GM03348 (cell line): ENCODE results near the gene CLK4.

Experiments used
- DNase-seq: peaks from one replicate; pipeline ENCODE4 v3.0.0; 2012; ENCODE audit warnings: low spot score

The CLK4 gene

DNA sequence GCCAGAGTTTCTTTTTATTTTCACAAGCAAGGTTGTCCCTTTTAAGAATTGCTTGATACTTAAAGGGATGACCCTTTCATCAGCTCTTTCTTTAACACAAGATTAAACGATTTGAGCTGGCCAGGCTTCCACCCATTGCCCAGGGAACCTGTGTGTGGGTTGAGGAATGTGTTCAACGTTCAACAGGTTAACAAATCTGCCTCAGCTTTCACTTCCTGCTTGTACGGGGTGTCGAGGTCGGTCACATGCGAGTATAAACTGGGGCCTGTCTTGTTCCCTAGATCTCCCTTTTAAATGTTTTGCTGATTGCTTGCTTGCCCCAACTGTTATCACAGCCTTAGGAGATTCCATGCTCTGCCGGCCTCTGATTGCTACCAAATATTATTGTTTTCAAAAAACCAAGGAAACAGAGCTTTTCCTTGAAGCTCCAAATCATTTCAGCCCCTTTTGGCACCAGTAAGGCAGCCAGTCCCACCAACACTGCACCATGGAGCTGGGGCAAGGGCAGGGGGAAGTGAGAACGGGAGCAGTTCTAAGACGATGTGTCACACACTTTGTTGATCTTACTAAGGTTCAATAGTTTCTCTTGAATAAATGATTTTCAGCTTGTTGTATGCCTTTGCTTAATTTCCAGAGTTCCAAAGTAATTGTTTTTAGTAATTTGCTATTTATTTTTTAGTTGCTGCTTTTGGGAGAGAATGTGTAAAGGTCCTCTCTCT is 10.7 kb upstream of the CLK4 start:
- no peak for DNase-seq

DNA sequence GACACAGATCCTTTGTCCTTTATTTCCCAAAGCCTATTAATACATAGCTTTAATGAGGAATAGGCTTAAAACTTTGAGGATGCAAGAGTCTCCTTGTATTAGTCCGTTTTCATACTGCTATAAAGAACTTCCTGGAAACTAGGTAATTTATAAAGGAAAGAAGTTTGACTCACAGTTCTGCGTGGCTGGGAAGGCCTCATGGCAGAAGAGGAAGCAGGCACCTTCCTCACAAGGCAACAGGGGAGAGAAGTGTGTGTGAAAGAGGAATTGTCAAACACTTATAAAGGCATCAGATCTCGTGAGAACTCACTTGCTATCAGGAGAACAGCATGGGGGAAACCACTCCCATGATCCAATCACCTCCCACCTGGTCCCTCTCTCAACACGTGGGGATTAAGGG is 5.4 kb upstream of the CLK4 start:
- no peak for DNase-seq

DNA sequence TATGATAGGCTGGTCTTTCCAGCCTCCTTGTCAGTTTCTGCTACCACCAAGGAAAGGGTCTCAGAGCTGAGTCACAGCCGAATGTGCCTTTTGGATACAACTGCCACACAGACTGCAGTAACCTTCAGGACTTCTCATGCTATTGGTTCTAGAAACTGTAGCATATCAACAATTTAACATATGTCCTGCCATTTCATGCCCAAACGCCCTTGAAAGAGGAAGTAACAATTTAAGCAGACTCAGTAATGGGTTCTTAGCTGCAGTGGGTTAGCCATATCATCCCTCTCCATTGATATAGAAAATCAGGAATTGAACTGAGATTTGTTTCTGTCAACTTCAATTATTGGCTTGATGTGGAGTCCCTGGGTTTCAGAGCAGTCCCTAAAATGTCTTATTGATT is 4.1 kb upstream of the CLK4 start:
- DNase-seq = no peak

DNA sequence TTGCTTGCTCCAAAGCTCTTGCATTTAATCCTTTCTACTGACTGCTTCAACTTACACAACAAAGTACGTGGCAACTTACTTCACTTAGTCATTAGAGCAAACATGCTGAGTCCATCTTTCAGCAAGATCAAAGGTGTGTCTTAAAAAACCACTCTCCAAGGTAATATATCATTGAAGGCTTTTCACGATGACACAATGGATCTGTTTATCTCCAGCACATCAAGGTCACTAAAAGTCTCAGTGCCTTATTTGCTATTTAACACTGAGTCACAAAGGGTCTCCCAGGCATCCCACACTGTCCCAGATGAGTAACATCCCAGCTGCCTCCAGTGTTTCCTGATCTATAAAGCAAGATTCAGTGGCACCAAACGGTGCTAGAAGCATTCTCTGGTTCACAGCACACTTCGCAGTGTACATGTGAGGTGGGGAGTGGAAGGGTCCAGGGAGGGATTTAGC is 3.7 kb upstream of the CLK4 start:
- no peak for DNase-seq

DNA sequence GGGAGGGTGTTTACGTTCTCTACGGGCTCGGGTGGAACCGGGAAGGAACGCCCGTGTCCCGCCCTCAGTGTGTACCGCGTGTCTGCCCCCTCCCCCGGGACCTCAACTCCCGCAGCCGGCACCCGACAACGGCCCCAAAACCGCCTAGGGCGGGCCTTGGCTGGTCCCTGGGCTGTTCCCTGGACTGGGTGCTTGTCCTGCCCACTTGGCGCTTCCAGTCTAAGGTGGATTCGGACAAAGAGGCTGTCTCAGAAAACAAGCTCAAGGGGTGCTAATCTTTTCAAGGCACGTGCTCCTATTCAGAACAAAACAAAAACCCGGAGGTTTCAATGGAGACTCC is 379 bp upstream of the CLK4 start:
- no peak for DNase-seq

DNA sequence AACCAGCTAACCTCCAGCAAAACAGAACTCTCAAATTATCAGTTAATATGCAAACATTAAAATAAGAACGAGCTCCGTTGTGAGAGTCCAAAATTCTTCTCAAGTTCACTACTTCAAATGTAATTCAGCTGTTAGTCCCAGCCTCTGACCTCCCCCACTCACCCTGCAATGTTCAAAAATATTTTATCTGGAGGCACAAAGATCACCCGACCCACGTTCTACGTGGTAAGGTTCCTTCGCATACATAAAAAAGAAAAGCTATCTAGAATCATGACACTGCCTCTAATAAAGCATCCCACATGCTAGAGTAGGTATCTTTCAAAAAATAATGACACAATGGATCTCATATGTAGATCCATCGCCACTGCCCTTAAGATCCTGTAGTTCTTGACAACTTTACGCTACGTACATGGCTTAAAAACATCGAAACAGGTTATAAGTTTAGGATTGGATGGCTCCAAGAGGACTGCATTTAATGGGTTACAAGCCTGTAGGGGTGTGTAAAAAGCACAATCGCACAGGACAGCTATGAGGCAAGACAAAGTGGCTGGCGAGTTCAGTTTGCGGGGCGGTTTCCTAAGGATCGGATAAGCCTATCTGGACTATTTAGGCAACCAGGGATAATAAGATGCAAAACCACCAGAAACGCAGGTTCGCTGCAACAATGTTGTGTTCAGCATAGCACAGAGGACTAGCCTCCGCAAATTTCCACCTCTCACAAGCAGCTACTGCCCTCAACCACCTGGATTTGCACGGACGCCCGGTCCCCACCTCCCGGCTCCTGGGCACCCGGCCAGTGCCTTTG is 969 bp downstream of the CLK4 start:
- peak; percentile 42 for DNase-seq

DNA sequence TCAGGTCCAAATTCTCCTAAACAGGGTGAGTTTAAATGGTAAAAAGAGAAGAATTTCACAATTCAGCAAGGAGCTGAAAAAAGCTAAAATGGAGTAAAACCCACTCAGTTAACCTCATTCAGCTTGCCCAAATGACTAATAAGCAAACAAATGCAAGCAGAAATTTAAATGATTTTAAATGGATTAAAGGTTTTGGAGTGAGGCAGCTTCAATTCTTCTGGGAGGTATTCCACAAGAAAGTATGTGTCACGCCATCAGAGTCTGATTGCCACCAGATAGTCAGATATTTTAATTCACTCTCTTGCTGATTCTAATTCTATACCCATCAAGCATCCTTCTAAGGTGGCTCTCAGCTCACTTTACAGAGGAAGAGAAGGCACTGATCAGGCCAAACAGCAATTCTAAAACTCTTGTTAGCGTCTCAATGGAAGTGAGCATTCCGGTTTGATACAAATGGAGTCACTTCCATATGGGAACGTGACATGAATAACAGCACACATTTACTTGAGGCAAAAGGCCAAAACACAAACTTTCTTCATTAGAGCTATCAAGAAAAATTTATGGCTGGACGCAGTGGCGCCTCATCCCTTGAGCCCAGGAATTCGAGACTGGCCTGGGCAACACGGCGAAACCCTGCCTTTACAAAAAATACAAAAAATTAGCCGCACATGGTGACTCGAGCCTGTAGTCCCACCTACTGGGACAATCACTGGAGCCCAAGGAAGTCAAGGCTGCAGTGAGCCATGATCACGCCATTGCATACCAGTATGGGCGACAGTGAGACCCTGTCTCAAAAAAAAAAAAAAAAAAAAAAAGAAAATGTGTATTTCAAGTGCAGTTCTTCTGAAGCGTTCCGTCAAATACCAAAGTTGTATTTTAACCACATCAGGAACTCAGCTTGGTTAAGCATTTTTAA is 2.0 kb downstream of the CLK4 start:
- peak; percentile 24 for DNase-seq

DNA sequence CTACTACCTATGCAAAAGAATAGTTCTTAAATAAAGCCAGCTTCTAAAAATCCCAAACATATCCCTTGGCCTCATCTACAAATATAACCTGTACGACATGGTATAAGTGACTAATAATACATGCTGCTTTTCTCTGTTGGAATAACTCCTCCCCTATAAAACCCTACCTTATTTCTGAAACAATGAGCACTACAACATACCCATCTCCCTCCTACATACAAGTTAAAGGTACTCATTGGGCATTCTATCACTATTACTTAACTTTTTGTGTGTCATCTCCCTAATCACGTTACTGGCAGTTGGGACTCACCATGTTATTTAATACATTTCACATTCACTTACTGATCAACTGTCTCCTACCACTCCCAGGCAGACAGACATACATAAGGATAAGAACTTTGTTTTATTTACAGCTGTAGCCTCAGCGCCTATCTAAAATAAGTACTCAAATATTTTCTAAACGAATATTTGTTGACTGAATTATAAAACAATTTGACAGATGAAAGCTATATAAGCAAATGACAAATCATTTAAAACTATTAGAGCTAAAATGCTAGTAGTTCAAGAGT is 4.1 kb downstream of the CLK4 start:
- no peak for DNase-seq

DNA sequence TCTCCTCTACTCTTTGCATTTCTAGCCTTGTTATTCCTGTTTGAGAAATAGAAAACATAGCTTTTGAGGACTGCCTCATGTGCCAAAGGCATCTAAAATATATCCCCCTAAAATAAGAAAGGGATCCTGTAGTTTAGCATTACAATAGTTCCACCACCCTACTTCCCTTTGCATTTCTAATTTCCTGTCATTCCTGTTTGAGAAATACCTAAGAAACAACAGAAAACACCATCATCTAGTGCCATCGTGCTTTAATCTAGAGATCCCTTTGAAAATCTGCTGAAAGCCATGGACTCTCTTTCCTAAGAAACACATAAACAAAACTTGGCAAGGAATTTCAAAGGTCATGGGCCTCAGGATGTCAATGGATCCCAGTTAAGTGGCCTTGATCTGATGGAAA is 7.5 kb downstream of the CLK4 start:
- no peak for DNase-seq

DNA sequence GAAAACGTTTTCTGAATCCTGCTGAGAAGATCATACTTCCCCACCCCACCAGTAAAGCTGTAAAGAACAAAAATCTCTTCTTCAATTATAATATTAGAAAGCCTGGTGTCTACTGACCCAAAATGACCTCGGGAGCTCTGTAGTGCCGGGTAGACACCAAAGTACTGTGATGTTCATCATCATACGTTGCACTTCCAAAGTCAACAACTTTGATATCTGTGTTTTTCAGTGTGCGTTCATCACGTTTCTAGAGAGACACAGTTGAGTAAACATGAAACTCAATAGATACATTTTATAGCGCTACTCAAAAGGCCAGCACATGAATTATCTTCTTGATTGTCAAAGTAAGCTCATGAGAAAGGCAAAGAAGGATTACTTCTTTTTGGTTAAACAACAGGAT is 14.6 kb downstream of the CLK4 start:
- DNase-seq = no peak

DNA sequence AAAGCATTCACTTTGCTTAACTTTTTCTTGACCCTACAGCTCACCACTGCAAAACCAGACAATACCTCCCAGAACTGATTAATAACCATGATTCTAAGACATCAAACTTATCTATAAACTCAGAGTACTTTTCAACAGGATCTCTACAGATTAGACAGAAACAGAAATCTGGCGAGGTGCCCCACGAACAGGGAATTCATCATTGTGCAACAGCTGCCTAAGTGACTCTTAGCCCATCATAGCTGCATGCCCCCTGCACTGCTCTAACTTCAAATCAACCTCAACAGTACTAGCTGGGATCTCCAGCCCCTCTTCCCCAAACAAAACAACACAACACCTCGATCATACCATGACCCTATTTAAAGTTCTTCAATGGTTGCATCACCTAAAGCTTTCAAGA is 20.6 kb downstream of the CLK4 start:
- DNase-seq = no peak

DNA sequence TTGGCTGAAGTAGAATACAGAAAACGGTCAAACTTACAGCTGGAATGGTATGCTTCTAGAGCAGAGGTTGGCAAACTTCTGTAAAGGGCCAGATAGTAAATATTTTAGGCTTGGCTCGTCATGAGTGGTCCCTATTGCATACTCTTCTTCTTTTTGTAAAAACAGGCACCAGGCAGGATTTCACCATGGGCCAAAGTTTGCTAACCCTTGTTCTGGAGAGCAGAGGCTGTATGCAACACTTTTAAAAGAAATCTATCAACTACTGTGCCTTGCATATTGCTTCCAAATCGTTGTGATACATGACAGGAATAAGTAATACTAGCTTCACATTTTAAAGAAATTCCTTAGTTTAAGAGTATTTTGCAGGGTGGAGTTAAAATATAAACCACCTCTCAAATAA is 21.1 kb downstream of the CLK4 start:
- DNase-seq = no peak

DNA sequence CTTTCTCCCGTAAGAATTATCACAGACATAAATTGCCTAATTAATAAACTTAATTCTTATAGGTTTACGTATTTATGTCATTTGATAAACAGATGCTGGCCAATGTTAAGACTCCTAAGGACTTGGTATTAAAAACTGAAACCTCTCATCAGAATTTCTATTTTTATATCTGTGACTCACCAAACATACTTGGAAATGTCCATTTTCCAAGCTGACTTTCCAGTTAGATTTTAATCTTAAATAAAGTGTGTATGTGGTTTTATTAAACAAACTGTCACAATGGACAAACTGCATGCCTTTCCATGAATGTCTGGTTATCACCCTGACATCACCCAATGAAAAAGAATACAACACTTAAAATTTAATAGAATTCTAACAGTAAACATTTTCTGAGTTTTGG is 24.1 kb downstream of the CLK4 start:
- DNase-seq = no peak

DNA sequence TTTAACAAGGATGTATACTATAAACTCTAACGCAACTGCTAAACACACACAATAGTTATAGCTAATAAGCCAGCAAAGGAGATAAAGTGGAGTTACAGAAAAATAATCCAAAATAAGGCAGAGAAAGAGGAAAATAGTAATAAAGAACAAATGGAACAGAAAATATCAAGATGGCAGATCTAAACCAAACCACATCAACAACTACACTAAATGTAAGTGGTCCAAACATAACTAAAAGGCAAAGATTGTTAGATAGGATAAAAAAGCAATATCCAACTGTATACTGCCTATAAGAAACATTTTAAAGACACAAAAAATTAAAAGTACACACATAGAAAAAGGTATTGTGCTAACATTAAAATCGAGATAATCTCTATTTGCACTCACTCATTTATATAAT is 31.1 kb downstream of the CLK4 start:
- DNase-seq = no peak

DNA sequence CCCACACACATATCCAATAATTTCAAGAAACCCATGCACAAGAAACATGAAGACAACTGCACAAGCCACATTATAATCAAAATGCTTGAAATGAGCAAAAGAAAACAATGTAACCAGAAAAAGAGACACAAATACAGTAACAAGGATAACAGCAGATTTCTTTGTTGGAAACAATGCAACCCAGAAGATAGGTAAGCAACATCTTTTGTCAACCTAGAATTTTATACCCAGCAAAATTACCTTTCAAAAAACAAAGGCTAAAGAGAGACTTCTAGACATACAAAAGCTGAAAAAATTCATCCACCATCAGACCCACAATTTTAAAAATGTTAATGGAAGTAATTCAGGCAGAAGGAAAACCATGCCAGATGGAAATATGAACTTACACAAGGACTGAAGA is 31.7 kb downstream of the CLK4 start:
- DNase-seq = no peak

DNA sequence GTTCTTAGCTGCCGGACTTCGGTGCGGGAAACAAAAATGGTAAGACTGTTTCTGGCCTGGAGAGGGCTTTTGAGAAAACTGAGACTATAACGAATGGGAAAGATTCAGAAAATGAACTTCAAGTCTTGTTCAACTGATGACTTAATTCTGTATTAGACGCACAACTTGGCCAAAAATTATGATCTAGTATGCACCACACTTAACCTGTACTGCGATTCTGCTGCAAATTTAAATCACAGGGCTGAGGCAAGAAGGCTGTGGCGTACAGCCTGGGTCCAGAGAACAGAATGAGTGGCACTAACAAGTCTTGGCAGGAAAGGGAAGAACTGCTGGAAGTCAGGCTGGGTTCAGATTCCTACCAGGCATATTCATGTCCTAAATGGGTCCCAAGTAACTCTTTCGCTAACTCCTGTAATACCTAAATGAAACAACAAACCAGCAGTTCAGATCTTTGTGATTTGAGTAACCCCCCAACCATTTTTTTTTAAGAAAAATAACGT is 35.9 kb downstream of the CLK4 start:
- no peak for DNase-seq

DNA sequence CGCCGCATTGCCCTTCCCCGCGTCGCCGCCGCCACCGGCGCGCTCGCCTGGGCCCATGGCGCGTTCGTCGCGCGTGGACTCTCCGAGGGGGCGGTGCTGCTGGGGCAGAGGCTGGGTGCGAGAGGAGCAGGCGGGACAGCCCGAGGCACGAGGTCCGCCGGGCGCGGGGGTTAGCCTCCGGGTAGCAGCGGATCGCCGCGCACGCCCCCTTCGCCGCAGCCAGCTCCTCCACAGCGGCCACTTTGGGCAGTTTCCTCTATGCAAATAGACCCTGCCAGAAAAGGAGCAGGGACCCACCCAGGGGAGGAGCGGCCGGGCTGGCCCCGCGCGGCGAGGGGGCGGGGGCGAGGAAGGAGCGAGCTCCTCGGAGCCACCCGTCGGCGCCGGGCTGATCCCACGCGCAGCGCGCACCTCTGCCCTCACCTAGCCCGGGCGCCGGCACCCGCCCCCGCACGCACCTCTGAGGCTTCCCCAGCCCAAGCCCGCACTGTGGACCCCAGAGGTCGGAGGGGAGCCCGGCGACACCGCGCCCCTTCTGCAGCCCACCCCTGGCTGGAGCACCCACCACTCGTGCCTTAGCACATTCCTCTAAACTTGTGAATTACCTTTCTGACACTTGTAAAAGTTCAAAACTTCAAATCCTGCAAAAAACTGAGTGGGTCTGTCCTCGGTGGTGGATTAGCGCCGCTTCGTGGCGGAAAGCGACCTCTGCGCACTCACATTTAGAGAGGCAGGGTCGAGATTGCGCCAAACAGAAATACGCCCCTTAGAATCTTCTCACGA is 36.5 kb downstream of the CLK4 start, which contains the start of gene COL23A1:
Gene COL23A1, minus strand, starts transcription at position 253 of the 783 bp plus-strand sequence.
- peak; percentile 67 for DNase-seq

DNA sequence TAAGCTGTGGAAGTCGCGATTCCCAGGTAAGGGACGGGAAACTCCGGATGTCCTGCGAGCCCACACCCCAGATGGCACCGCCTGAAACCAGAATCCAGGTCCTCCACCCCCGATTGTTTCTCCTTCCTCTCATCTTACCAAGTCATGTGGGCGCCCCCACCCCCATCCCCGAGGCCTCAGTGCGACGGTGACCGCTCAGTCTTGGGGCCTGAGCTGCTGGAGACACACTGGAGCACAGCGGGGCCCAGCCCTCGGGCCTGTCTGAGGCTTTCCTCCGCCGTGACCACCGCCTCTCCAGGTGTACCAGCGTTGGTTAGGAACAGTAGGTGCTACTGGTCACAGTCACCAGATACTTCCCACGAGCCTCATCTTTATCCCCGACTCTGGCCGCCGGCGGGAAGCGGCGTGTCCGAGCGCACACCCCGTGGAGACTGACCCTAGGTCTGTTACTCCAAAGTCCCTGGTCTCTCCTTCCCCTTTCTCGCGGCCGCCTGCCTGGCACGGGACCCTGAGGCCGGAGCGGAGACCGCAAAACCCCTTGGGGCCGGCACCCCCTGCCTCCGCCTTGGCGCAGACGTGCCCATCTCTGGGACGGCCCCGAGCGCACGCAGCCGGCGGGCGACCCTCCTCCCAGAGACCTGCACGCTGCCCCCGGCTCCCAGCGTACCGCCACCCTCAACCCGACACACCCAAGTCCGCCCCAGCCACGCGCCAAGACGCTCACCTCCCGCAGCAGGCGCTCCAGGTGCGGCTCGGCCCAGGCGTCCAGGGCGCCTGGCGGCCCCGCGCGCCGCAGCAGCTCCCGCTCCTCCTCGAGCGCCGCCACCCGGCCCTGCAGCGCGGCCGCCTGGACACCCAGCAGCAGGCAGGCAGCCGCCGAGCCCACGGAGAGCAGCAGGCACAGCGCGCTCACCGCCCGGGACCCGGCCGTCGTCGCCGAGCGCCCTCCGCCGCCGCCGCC is 37.4 kb downstream of the CLK4 start:
- DNase-seq = no peak

DNA sequence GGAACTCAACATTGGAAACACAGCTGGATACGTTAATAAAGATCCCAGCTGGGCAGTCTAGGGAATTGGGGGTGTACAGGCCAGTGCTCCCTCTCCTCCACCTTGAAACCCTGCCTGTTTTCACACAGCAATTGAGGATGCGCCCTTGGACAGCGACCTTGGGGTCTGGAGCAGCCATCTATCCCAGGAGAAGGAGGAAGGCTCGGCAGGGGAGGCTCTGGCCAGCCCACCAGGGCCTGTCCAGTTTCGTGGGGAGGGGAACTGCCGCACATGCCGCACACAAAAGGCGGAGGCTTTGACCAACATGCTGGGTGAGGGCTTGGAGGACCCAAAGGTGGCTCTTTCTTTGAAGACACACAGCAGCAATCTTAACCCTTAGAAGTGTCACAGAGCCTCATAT is 38.1 kb downstream of the CLK4 start:
- no peak for DNase-seq
